ENCODE measurements around the gene DLX6.

DLX6 gene

GRCh38 chr7:96993980-96994379 is 11.4 kb upstream of the DLX6 start:
- intact Hi-C loops (cut with DNase I): no loop called here

DNA sequence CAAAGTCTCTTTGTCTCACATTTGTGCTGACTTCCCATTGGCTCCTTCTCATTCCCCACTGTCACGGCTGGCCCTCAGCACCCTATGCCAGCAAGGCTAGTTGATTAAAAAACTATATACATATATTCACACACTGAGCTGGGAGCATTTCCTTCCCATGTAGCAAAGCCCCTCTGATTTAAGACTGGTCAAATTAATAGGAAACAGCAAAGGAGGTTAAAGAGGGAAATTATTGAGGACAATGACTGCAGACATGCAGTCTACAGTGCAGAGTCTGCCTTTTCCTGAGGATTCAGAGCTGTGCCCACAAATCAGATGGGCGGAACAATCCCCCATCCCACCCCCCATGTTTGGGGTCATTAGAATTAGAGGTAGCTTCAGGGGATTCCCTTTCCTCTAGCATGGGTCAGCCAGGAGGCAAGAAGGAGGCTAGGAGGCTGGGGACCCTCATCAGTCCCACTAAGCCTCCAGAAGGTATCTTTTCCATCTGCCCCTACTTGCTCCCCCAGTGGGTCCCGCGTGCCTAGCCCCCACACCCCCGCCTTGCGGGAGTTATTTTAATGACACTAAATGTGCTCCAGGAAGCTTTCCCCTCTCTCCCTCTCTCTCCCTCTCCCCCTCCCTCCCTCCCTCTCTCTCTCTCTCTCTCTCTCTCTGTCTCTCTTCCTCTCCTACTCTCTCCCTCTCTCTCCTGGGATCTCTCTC is 9.8 kb upstream of the DLX6 start:
- intact Hi-C loops (cut with DNase I): no loop called here

More at GRCh38 chr7:96993980-96994379, 11.4 kb upstream of the DLX6 start:
- no peak for DNase-seq

DNA sequence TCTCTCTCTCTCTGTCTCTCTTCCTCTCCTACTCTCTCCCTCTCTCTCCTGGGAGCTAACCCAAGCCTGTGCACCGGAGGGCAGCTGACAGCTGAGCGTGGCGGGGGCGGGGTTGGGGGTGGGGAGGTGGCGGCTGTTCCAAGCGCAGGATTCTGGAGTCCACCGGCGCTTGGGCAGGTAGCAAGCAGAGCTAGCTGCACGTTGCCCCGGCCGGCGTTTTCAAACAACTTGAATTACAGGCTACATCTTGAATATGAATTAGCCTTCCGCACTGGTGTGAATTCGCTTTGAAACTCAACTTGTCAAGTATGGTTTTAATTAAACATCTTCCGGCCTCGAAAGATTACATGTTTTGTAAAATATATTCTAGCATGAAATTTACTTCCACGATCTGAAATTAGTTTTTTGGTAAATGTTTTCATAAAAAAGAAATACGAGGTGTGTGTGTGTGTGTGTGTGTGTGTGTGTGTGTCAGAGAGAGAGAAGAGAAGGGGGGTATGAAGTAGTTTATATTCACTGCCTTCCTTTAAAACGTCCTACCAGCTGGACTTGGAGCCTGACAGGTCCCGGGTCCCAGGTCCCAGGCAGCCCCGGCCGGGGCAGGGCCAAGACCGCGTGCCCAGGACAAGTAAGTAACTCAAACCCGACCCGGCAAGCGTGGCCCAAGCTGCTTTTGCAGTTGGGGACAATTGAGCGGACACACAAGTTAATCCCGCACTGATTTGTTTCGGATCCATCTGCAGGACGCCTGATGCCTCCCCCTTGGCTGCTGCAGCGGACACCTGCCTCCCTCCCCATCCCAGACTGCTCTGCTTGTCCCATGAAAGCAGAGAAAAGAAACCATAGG is 9.0 kb upstream of the DLX6 start:
- intact Hi-C loops (cut with DNase I): no loop called here
- DNase-seq: peak in 2 of 10 donors; percentile 35 to 76

More for the DNA sequence above, 9.8 kb upstream of the DLX6 start:
- peak in 1 of 10 donors; percentile 66 for DNase-seq

- intact Hi-C loops (cut with DNase I): no loop called here
These were observed 8.3 kb upstream of the DLX6 start for GRCh38 chr7:96996958-96997511.

DNA sequence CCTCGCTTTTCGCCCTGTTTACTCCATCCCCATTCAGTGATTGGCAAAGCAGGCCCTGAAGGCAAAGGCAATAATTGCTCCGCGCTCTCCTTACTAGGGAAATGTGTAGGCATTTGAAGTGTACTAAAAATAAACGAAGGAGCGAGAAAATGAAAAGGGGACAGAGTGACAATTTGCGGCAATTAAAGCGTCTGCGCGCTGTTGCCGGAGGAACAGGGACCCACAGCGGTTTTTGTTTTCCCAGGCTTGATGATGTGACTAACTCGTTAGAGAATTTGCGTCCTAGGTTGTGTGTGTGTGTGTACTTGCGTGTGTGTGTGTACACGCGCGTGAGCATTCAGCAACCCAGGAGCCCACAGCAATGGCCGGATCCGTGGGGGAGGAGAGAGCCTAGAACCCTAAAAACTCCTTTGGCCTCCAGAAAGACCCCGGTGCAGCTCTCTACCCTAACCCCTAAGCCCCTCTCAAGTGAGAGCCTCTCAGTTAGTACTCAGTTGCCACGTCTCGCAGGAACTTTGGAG is 7.8 kb upstream of the DLX6 start:
- DNase-seq: peak in 2 of 10 donors; percentile 40 to 69
- intact Hi-C loops (cut with DNase I): no loop called here

More at GRCh38 chr7:96996958-96997511, 8.3 kb upstream of the DLX6 start:
- DNase-seq: peak in 2 of 10 donors; percentile 38 to 39

- intact Hi-C loops (cut with DNase I): no loop called here
- peak in 1 of 10 donors; percentile 41 for DNase-seq
These were observed 7.0 kb upstream of the DLX6 start for GRCh38 chr7:96998333-96998732.

- intact Hi-C loops (cut with DNase I): no loop called here
- peak in 1 of 10 donors; percentile 50 for DNase-seq
These were observed 6.6 kb upstream of the DLX6 start for GRCh38 chr7:96998744-96999143.

DNA sequence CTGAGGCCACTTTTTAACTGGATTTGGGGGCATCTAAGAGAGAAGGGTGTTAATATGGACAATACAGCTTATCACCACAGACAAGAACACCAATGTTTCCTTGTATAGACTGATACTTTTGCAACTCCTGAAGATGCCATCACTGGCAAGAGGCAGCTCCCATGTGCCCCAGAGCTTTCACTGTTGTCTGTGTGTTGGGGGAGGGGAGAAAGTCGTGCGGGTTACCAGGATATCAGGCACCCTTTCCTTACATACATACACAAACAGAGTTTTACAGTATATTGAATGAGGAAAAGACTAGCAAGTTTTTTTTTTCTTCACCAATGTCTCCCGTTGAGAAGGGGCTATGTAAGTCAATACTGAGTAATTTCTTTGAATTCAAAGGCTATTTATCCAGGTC is 4.1 kb upstream of the DLX6 start:
- intact Hi-C loops (cut with DNase I): no loop called here
- DNase-seq: no peak

DNA sequence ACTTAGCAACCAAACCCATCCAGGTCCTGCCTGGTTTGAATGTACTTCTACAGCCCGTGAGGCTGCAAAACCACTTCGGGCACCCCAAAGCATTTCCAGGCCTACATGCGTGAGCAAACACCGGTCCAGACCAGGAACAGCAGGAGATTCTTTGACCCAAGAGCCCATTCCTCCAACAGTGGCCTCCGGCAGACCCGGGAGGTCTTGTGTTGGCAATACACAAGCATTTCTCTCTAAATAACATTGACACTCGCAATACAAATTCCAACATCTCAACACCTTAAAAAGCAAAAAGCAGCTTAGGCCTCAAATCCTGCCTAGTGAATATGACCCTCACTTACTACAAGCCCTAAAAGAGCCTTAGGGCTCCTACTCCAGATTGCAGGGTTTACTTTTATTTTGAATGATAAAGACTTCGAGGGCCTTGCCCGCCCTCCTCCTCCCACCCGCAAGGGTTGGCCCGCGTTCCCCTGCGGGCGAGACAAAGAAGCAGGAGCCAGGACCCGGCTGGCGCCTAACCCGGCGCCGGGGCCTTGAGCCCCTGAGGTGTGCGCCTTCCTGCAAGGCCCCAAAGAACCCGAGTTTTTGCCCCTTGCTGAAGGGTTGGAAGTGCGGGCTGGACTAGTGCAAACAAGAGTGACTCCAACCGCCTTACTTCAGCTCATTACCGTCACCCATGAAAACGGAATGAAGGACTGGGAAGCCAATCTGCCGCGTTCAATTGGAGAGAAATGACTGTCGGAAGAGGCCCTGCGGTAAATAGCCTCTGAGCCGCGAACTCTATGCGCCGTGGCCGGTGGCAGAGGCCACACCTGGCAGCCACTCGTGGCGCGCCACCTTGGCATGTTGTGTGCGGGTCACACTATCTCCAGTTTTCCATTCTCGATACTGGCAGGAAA is 3.4 kb upstream of the DLX6 start:
- intact Hi-C loops (cut with DNase I): no loop called here
- peak in 1 of 10 donors; percentile 63 for DNase-seq

DNA sequence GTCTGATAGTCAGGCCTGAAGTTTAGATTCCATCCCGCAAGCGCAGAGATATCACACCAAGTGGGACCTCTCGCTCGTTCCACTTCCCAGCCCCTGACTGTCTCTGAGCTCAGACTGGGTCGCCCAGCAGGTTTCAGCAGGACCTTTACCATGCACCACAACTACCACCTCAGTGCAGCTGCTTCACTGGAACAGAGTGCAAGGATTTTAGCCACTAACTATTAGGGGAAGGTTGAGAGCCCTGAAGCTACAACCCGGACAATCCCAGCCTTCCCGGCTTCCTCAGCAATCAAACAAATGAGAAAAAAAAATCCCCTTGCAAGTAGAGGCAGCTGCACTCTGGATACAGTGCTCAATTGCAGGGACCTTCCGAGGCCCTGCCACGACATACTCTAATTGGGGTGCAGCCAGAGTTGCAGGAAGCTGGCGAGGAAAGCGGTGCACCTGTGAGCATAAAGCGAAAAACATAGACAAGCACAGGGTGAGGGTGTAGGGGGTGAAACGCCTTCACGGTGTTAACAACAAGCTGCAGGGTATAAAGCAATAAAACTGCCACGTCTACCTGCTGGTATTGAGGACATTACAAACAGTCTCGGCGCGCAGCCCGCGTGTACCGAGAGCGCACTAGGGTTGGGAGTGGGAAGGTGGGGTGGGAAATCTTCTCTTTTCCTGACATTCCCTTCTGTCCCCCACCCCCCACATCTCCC is 2.6 kb upstream of the DLX6 start:
- intact Hi-C loops (cut with DNase I): no loop called here
- peak in 2 of 10 donors; percentile 45 to 56 for DNase-seq

GRCh38 chr7:97003262-97004246 is 1.8 kb upstream of the DLX6 start:
- intact Hi-C loops (cut with DNase I): no loop called here

GRCh38 chr7:97004247-97005182 is 838 bp upstream of the DLX6 start:
- no peak for DNase-seq
- intact Hi-C loops (cut with DNase I): no loop called here

More at GRCh38 chr7:97003262-97004246, 1.8 kb upstream of the DLX6 start:
- peak in 2 of 10 donors; percentile 63 to 64 for DNase-seq

DNA sequence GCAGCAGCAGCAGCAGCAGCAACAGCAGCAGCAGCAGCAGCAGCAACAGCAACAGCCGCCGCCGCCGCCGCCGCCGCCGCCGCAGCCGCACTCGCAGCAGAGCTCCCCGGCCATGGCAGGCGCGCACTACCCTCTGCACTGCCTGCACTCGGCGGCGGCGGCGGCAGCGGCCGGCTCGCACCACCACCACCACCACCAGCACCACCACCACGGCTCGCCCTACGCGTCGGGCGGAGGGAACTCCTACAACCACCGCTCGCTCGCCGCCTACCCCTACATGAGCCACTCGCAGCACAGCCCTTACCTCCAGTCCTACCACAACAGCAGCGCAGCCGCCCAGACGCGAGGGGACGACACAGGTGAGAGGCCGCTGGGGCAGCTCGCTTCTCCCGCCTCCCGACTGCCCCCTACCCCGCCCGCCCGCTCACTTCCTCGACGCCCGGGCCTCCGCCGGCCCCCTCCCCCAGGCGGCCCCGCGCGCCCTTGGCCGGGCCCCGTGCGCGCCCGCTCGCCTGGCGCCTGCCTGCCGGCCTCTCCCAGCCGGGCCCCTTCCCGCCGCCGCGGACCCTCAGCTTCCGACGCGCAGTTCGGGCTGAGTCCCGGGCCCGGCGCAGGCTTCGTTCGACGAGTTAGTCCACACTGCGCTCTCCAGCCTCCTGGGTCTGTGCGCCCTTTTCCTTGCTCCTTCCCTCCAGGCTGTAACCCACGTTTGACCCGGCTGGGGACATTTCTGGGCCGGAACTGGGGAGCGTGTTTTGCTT is 882 bp downstream of the DLX6 start:
- DNase-seq: peak in 4 of 10 donors; percentile 13 to 84 (median 74)
- intact Hi-C loops (cut with DNase I): no loop called here

- DNase-seq: peak in 3 of 10 donors; percentile 12 to 55 (median 50)
- intact Hi-C loops (cut with DNase I): no loop called here
These were observed 1.6 kb downstream of the DLX6 start for GRCh38 chr7:97006816-97007582.

DNA sequence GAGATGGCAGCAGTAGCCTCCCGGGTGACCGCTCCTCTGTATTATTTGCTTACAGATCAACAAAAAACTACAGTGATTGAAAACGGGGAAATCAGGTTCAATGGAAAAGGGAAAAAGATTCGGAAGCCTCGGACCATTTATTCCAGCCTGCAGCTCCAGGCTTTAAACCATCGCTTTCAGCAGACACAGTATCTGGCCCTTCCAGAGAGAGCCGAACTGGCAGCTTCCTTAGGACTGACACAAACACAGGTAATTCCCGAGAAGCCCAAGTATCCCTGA is 2.2 kb downstream of the DLX6 start:
- peak in 2 of 10 donors; percentile 19 to 52 for DNase-seq
- intact Hi-C loops (cut with DNase I): no loop called here
